H9 (cell line): ENCODE measurements around the gene ATXN10. TPM values are rescaled to one million over a fixed set of nuclear protein-coding genes. Genes with fewer than 3 reads are reported as not detected.

Source experiments
- DNase-seq: peaks from one replicate; pipeline ENCODE4 v3.0.0-alpha.2; 2017
- H2AFZ ChIP-seq: one replicate; pipeline ENCODE4 v1.6.1; 2013; ENCODE audit warnings: mild to moderate bottlenecking, low read length, control low read depth, moderate library complexity
- H2AK5ac ChIP-seq: 2 replicates; pipeline ENCODE4 v1.6.1; 2013; ENCODE audit warnings: low read length, control low read depth, mixed read lengths; ENCODE audit not compliant: insufficient read length
- H2BK120ac ChIP-seq: one replicate; pipeline ENCODE4 v1.6.1; 2013; ENCODE audit warnings: low read depth, mild to moderate bottlenecking, low read length, control low read depth, inconsistent platforms; ENCODE audit not compliant: poor library complexity, severe bottlenecking
- H2BK12ac ChIP-seq: 2 replicates; pipeline ENCODE4 v1.6.1; 2013; ENCODE audit warnings: low read length, control low read depth, mixed read lengths, low read depth; ENCODE audit not compliant: insufficient read length
- H2BK15ac ChIP-seq: 2 replicates; pipeline ENCODE4 v1.6.1; 2013; ENCODE audit warnings: low read depth, low read length, control low read depth
- H2BK20ac ChIP-seq: one replicate; pipeline ENCODE4 v1.6.1; 2013; ENCODE audit warnings: low read depth, mild to moderate bottlenecking, low read length, control low read depth, inconsistent platforms; ENCODE audit not compliant: poor library complexity, severe bottlenecking
- H2BK5ac ChIP-seq: 2 replicates; pipeline ENCODE4 v1.6.1; 2013; ENCODE audit warnings: low read length, control low read depth, mixed read lengths; ENCODE audit not compliant: insufficient read length
- H3K14ac ChIP-seq: 2 replicates; pipeline ENCODE4 v1.6.1; 2013; ENCODE audit warnings: low read length, control low read depth; ENCODE audit not compliant: insufficient read depth
- H3K18ac ChIP-seq: 2 replicates; pipeline ENCODE4 v1.6.1; 2013; ENCODE audit warnings: low read depth, mild to moderate bottlenecking, mixed read lengths, low read length, control low read depth; ENCODE audit not compliant: insufficient read length
- H3K23ac ChIP-seq: 2 replicates; pipeline ENCODE4 v1.6.1; 2013; ENCODE audit warnings: low read length, control low read depth, mixed read lengths, low read depth; ENCODE audit not compliant: insufficient read length
- H3K23me2 ChIP-seq: 2 replicates; pipeline ENCODE4 v1.6.1; 2013; ENCODE audit warnings: low read depth, mild to moderate bottlenecking, mixed read lengths, low read length, control low read depth; ENCODE audit not compliant: insufficient read length, poor library complexity, severe bottlenecking
- H3K27ac ChIP-seq: 2 replicates; pipeline ENCODE4 v1.5.1; 2013; ENCODE audit warnings: low read length, control low read depth, mixed read lengths, low read depth; ENCODE audit not compliant: insufficient read length
- H3K27me3 ChIP-seq: 2 replicates; pipeline ENCODE4 v1.6.1; 2013; ENCODE audit warnings: low read length, control low read depth, inconsistent platforms; ENCODE audit not compliant: insufficient read depth
- H3K4ac ChIP-seq: 2 replicates; pipeline ENCODE4 v1.6.1; 2013; ENCODE audit warnings: low read depth, mild to moderate bottlenecking, control low read depth, inconsistent platforms, low read length, moderate library complexity
- H3K4me1 ChIP-seq: 2 replicates; pipeline ENCODE4 v1.6.1; 2013; ENCODE audit warnings: low read length, control low read depth, inconsistent platforms; ENCODE audit not compliant: insufficient read depth
- H3K4me2 ChIP-seq: 2 replicates; pipeline ENCODE4 v1.6.1; 2013; ENCODE audit warnings: low read length, control low read depth, mixed read lengths; ENCODE audit not compliant: insufficient read length, insufficient read depth
- H3K56ac ChIP-seq: 2 replicates; pipeline ENCODE4 v1.6.1; 2013; ENCODE audit warnings: low read depth, mild to moderate bottlenecking, mixed read lengths, low read length, control low read depth; ENCODE audit not compliant: insufficient read length
- H3K79me1 ChIP-seq: 2 replicates; pipeline ENCODE4 v1.6.1; 2013; ENCODE audit warnings: low read depth, mild to moderate bottlenecking, moderate library complexity, low read length, control low read depth, inconsistent platforms; ENCODE audit not compliant: insufficient read depth, poor library complexity, severe bottlenecking
- H3K79me2 ChIP-seq: 2 replicates; pipeline ENCODE4 v1.6.1; 2013; ENCODE audit warnings: low read length, control low read depth, inconsistent platforms; ENCODE audit not compliant: insufficient read depth
- H3K9ac ChIP-seq: 2 replicates; pipeline ENCODE4 v1.6.1; 2013; ENCODE audit warnings: low read length, control low read depth, mixed read lengths; ENCODE audit not compliant: insufficient read length; ENCODE audit errors: extremely low read depth
- H3K9me3 ChIP-seq: one replicate; pipeline ENCODE4 v1.6.1; 2013; ENCODE audit warnings: low read depth, low read length, inconsistent platforms; ENCODE audit not compliant: control insufficient read depth
- H3T11ph ChIP-seq: one replicate; pipeline ENCODE4 v1.6.1; 2013; ENCODE audit warnings: mild to moderate bottlenecking, low read length, control low read depth, inconsistent platforms
- H4K20me1 ChIP-seq: one replicate; pipeline ENCODE4 v1.6.1; 2013; ENCODE audit not compliant: control insufficient read depth, insufficient read length, insufficient read depth
- H4K5ac ChIP-seq: 2 replicates; pipeline ENCODE4 v1.6.1; 2013; ENCODE audit warnings: low read depth, mild to moderate bottlenecking, mixed read lengths, low read length, control low read depth; ENCODE audit not compliant: insufficient read length
- H4K8ac ChIP-seq: replicated peaks from 2 replicates; pipeline ENCODE4 v1.6.1; 2013; ENCODE audit warnings: low read length, control low read depth, mixed read lengths, low read depth; ENCODE audit not compliant: insufficient read length
- H4K91ac ChIP-seq: 2 replicates; pipeline ENCODE4 v1.6.1; 2013; ENCODE audit warnings: low read depth, mild to moderate bottlenecking, moderate library complexity, mixed read lengths, low read length, control low read depth; ENCODE audit not compliant: insufficient read length
- H3K27ac Mint-ChIP-seq, 3 experiments: 2 replicates in 2 of 3; 3 replicates in 1 of 3; pipeline ENCODE4 v1.8.0; 2020 to 2021; ENCODE audit warnings: mixed read lengths in 3 of 3, mild to moderate bottlenecking in 1 of 3, moderate library complexity in 1 of 3
- H3K27me3 Mint-ChIP-seq: 2 replicates; pipeline ENCODE4 v1.8.0; 2021; ENCODE audit warnings: low read depth, mild to moderate bottlenecking, moderate library complexity, mixed read lengths
- H3K36me3 Mint-ChIP-seq, 3 experiments: 2 replicates in 2 of 3; 3 replicates in 1 of 3; pipeline ENCODE4 v1.8.0; 2020 to 2021; ENCODE audit warnings: low read depth in 3 of 3, mixed read lengths in 3 of 3; ENCODE audit not compliant: insufficient read depth in 1 of 3
- H3K4me1 Mint-ChIP-seq, 2 experiments: 2 replicates each; pipeline ENCODE4 v1.8.0; 2020; ENCODE audit warnings: mixed read lengths in 2 of 2
- H3K4me3 Mint-ChIP-seq, 2 experiments: 2 replicates in 1 of 2; 3 replicates in 1 of 2; pipeline ENCODE4 v1.8.0; 2020 to 2021; ENCODE audit warnings: mild to moderate bottlenecking in 2 of 2, mixed read lengths in 2 of 2, moderate library complexity in 1 of 2
- H3K9me3 Mint-ChIP-seq, 2 experiments: 2 replicates in 1 of 2; 3 replicates in 1 of 2; pipeline ENCODE4 v1.8.0; 2020; ENCODE audit warnings: mild to moderate bottlenecking in 2 of 2, mixed read lengths in 2 of 2, moderate library complexity in 1 of 2
- WGBS: extraction: QIAGEN DNeasy Blood & Tissue Kit; methylation state at CpG from one replicate; pipeline ENCODE4 v1.1.7; 2013; ENCODE audit warnings: missing lambda C conversion rate, low lambda C conversion rate, mixed read lengths; ENCODE audit not compliant: insufficient read length; ENCODE audit errors: extremely low coverage; 5-methylcytosine and 5-hydroxymethylcytosine counted together
- total RNA-seq: library from RNA; stranded (reverse); gene quantifications from 2 replicates; pipeline ENCODE4 v1.2.1, GENCODE V29; 2021
- TF ChIP-seq, protein P1 (sequence below): fragments of 200-600 bp; sonication (generic); conservative IDR thresholded peaks from 3 replicates; pipeline ENCODE4 v1.8.0; 2021; ENCODE audit warnings: antibody characterized with exemption, mild to moderate bottlenecking

The ATXN10 gene
- total RNA-seq, 1 experiment from 2014 or later, result 210 TPM

DNA sequence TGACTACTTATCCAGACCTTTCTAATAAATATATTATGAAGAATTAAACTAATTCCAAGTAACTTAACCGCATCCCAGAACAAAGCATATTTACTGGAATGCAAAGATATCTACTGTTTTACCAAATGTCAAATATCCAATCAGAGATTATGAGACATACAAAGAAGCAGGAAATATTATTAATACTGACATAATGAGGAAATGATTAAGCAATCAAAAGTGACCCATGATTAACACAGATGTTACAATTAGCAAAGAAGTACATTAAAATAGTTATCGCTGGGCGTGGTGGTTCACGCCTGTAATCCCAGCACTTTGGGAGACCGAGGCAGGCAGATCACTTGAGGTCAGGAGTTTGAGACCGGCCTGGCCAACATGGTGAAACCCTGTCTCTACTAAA, 200.1 kb downstream of the ATXN10 start:
- Histone ChIP-seq H3K79me1 (no peaks in the 10 kb centered on the region), H3K27me3 (peaks cover 27% of the 10 kb centered on the region; the same call in 1 of the 2 replicates), H2AFZ (no peak overlapping the region), H2BK20ac (no peak overlapping the region), H4K91ac (no peak overlapping the region), H3K79me2 (no peaks in the 10 kb centered on the region), H3K4me1 (no peaks in the 10 kb centered on the region), H3K9ac (no peak overlapping the region), H3K18ac (no peak overlapping the region), H4K20me1 (no peaks in the 10 kb centered on the region), H3K4me2 (no peak overlapping the region), H3K27ac (no peak overlapping the region), H2AK5ac (no peak overlapping the region), H3K4ac (no peak overlapping the region), H4K5ac (no peak overlapping the region), H2BK12ac (no peak overlapping the region), H4K8ac (no peak overlapping the region), H2BK5ac (no peak overlapping the region), H2BK120ac (no peak overlapping the region), H3K9me3 (no peaks in the 10 kb centered on the region), H3K23ac (no peak overlapping the region), H3K14ac (no peak overlapping the region), H3T11ph (no peak overlapping the region), H2BK15ac (no peak overlapping the region), H3K56ac (no peak overlapping the region), H3K23me2 (no peaks in the 10 kb centered on the region)
- H3K4me1 Mint-ChIP-seq, result peaks cover 8 to 14% of the 10 kb centered on the region in 2 experiments
- no peaks in the 10 kb centered on the region for H3K36me3 Mint-ChIP-seq
- no CpG with 5 or more reads among the region's 6 CpGs for WGBS
- H3K27ac Mint-ChIP-seq, result no peak overlapping the region
- H3K9me3 Mint-ChIP-seq, result peaks cover 5 to 9% of the 10 kb centered on the region in 2 experiments; a peak in 2 of 5 replicates
- TF ChIP-seq, protein P1, sequence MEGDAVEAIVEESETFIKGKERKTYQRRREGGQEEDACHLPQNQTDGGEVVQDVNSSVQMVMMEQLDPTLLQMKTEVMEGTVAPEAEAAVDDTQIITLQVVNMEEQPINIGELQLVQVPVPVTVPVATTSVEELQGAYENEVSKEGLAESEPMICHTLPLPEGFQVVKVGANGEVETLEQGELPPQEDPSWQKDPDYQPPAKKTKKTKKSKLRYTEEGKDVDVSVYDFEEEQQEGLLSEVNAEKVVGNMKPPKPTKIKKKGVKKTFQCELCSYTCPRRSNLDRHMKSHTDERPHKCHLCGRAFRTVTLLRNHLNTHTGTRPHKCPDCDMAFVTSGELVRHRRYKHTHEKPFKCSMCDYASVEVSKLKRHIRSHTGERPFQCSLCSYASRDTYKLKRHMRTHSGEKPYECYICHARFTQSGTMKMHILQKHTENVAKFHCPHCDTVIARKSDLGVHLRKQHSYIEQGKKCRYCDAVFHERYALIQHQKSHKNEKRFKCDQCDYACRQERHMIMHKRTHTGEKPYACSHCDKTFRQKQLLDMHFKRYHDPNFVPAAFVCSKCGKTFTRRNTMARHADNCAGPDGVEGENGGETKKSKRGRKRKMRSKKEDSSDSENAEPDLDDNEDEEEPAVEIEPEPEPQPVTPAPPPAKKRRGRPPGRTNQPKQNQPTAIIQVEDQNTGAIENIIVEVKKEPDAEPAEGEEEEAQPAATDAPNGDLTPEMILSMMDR, result no peak
- H3K27me3 Mint-ChIP-seq, result peaks cover 72% of the 10 kb centered on the region
- no peak overlapping the region for H3K4me3 Mint-ChIP-seq
- no peak for DNase-seq
